Umbilical cord (tissue), 2 donors: Measurements from ENCODE around the gene UQCR11. TPM values are rescaled to one million over a fixed set of nuclear protein-coding genes. Genes with fewer than 3 reads are reported as not detected.

Source experiments
- DNase-seq: peaks from one replicate; pipeline ENCODE4 v3.0.0-alpha.2; 2015; ENCODE audit warnings: low spot score
- total RNA-seq: library from RNA; depleted of rRNA; stranded (reverse); fragments of >200 nt; gene quantifications from one replicate; pipeline ENCODE4 v1.2.3, GENCODE V29; 2014; ENCODE audit warnings: low replicate concordance; ENCODE audit not compliant: insufficient read depth

UQCR11 gene
- total RNA-seq, 1 donor from 2014 or later = 86.2 TPM

DNA sequence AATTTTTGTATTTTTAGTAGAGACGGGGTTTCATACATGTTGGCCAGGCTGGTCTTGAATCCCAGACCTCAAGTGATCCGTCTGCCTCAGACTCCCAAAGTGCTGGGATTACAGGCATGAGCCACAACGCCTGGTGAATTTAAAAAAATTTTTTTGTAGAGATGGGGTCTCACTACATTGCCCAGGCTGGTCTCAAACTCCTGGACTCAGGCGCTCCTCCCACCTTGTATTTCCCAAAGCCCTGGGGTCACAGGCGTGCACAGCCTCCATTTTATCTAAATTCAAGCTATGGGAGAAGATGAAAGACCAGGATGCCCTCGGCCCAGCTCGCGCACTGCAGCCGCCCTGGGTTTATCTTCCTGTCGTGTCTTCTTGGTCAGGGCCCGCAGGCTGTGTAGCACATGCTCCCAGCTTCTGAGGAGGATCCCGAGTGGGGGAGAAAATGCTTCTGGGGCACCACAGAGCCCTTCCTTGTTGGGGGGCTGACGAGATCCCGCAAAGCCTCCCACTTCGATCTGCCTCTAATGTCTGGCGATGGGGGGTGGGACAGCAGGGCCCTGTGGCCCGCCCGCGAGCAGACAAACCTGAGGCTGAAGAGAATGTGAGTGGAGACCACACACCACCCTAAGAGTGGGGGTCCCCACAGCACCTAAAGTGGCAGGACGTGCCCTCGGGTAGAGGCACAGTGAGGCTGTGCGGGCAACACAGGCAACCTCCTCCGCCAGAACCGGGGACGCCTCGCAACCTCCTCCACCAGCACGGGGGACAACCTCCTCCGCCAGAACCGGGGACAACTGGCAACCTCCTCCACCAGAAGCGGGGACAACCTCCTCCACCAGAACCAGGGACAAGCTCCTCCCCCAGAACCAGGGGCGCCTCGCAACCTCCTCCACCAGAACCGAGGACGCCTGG, 31.3 kb upstream of the UQCR11 start:
- no peak for DNase-seq

DNA sequence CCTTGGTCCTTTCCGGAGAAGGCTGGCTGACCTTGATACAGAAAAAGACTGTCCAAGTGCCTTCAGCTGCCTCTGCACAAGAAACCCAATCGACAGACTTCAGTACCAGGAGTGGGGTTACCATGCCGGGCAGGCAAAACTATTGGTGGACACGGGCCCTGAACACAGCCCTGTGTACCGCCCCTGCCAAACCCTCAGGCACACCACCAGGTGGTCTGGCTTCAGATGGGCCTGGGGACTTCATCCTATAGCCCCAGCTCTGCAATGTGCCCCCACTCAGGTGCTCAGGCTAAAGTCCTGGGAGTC, 29.6 kb upstream of the UQCR11 start:
- DNase-seq = no peak

- DNase-seq = no peak
Measured at GRCh38 chr19:1634242-1634937, 29.1 kb upstream of the UQCR11 start.

DNA sequence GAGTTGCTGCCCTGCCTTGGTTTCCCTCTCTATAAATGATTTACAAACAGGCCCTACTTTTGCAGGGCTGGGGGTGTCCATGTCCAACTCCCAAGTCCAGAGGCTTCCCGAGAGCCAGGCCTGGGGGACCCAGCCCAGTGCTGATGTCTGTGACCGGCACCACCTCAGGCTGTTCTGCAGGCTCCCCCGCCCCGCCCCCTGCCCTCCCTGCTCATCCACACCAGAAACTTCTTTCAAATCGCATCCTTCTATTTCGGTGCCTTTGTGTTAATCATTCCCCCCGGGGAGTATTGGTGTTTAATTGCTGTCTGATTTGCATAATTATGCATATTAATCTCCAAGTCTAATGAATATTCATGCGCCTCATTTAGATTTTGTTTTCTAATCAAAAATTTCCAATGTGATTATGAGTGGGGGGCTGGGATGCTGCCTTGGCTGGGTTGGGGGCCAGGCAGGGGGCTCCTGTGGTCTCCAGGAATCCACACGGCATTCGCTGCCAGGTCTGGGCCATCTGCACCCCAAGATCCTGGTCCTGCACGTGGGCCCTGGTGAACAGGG, 28.1 kb upstream of the UQCR11 start:
- DNase-seq = no peak

GRCh38 chr19:1632462-1633268, 27.4 kb upstream of the UQCR11 start:
- DNase-seq = no peak

- no peak for DNase-seq
Measured at GRCh38 chr19:1631557-1632100, 26.4 kb upstream of the UQCR11 start.

GRCh38 chr19:1630811-1631210, 25.5 kb upstream of the UQCR11 start:
- no peak for DNase-seq

- DNase-seq = no peak
Measured at GRCh38 chr19:1630012-1630411, 24.8 kb upstream of the UQCR11 start.

DNA sequence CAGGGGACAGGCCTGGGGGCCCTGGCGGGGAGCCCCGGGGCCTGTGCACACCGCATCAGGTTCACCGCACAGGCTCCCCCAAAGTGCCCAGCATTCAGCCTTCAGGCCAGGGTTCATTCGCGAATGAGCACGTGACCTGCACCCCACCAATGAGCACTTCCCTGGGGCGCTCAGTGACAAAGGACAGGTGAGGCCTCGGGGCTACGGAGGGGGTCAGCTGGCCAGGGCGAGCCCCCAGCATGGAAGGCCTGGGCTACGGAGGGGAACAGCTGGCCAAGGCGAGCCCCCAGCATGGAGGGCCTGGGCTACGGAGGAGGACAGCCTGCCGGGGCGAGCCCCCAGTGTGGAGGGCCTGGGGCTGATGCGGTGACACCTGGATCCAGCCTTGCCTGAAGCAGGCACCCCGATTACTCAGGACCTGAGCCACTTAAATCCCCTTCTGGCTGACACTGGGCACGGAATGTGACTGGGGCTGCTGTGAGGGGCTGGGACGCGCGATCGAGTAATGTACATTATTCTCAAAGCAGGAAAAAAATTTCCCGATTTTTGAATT, 24.1 kb upstream of the UQCR11 start:
- DNase-seq = no peak

- DNase-seq = no peak
Measured at GRCh38 chr19:1627194-1627593, 21.9 kb upstream of the UQCR11 start.

DNA sequence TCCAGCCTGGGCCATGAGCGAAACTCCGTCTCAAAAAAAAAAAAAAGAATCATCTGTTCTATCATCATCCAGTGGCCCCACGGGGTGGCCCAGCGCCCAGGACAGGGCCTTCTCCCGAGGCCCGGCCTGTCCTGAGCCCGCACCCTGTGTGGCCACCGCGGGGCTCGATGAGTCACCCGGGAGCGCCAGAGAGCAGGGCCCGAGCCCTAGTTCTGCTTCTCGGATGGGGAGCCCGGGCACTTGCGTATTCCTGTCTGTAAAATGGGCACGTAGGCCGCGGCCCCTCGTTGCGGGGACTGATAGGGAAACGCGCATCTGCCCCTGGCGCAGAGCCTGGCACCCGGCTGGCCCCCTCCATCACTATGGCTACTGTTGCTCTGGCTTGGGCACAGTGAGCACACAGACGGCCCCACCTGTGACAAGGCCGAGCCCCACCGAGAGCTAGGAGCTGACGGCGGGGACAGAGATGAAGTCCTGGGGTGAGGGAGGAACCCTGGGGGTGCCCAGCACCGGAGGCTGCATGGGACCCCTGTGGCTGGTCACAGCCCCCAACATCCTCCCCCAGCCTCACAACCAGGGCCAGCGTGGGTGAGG, 21.3 kb upstream of the UQCR11 start:
- no peak for DNase-seq

- peak; percentile 28 for DNase-seq
Measured at GRCh38 chr19:1624458-1624857, 19.2 kb upstream of the UQCR11 start.

DNA sequence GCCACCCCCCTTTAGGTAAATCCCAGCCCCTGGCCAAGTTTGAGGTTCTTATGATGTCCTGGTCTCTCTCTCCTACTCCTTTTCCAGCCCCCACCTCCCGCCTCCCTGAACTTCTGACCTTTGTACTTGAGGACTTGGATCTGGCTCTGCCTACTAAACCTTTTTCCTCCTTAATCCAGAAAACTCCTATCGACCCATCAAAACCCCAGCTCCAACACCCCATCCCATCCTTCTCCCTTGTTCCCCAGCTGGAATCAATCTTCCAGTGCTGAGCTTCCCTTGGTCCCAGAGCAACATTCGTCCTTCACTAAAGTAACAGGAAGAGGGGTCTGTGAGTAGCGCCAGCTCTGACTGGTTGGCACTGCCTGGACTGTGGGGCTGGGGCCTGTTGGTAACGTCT, 17.3 kb upstream of the UQCR11 start:
- no peak for DNase-seq

- no peak for DNase-seq
Measured at GRCh38 chr19:1622007-1622406, 16.7 kb upstream of the UQCR11 start.

DNA sequence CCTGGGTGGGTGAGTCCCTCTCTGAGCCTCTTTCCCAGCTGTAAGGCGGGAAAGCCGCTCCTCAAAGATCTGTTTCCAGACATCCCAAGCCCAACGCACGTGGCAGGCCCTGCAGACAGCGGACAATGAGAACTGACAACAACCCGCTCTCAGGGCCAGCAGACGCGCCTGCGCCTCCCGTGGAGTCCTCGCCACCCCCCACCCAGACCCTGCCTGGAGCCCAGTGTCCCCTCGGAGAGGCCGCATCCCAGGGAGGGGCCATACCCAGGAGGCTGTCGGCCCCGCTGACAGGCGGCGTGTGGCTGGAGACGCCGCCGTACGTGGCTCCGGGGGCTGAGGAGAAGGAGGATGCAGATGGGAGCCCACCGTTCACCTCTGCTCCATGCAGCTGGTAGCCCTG, 16.3 kb upstream of the UQCR11 start:
- no peak for DNase-seq

GRCh38 chr19:1621021-1621420, 15.8 kb upstream of the UQCR11 start:
- DNase-seq = no peak

DNA sequence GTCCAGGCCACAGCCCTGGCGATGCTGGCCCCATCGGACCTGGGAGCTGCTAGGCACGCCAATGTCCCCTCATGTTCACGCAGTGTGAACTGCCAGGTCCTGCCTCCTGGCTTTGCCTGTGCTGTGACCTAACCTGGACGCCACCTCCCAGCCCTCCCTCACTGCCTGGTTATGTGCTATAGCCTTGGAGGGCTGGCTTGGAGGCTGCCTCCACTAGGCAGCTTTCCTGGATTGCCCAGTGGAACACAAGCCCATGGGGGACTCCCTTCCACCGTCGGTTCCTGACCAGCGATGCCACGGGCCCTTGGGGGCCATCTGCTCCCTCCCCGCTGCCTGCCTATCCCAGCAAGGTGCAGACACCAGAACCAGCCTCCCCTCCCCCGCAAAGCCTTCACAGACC, 15.2 kb upstream of the UQCR11 start:
- no peak for DNase-seq

GRCh38 chr19:1619703-1620102, 14.4 kb upstream of the UQCR11 start:
- DNase-seq = no peak

DNA sequence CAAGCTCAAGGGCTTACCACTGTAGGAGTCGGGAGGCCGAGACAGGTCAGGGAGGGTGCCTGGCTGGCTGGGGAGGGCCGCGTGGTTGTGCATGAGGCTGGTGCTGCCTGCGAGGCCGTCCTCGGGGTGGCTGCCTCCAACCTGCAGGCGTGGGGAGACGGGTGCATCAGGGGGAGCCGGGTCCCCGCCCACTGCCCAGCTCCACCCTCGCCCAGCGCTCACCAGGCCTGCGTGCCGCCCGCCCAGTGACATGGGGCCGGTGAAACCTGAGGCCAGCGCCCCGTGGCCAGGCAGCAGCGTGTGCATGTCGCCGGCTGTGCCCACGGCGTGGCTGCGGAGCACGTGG, 13.8 kb upstream of the UQCR11 start:
- DNase-seq = no peak

DNA sequence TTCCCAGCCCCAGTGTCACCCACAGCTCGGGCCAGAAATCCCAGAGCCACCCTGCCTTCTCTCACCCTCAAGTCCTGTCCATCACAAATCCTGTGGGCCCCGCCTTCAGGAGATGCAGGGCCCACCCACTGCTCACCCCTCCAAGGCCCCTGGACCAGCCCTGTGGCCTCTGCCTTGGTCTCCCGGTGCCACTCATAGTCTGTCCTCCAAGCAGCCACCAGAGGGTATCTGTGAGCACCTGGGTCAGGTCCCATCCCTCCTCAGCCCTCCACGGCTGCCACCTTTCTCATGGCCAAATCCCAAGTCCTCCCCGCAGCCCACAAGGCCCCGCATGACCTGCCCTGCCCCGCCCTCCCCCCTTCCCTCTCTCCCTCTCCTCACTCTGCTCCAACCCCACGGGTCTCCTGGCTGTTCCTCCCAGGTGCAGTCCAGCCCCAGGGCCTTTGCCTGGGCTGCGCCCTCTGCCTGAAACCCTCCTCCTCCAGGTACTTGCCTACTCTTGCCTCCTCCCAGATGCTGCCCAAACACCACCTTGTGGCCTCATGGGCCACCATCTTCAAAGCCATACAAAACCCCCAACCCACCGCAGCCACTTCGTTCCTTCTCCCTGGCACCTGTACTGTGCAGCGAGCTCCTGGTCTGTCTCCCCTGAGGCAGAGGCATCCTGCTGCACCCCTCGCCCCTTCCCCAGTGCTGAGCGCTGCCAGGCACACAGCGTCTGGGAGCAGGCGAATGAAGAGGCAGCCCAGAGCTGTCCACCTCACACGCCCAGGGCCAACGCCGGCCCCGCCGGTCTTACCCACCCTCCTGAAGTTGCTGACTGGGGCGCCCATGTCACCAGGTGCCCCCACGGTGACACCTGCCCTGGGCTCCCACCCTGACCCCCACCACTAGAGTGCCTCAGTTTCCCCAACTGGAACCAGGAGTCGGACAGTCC, 13.2 kb upstream of the UQCR11 start:
- DNase-seq = no peak
